Mucosa of stomach (tissue), 1 donor: ENCODE data around the gene ALKBH3.
A peak's percentile ranks its signal among the peaks of the same experiment; 100 is the strongest.

Source experiments
- H3K27me3 ChIP-seq: one replicate; pipeline ENCODE4 v1.7.0; 2013; ENCODE audit warnings: mild to moderate bottlenecking, low read length; ENCODE audit not compliant: control insufficient read depth, insufficient read depth
- H3K36me3 ChIP-seq: one replicate; pipeline ENCODE4 v1.7.0; 2013; ENCODE audit warnings: low read length; ENCODE audit not compliant: control insufficient read depth, insufficient read depth
- H3K4me1 ChIP-seq: one replicate; pipeline ENCODE4 v1.7.0; 2013; ENCODE audit warnings: mild to moderate bottlenecking, low read length; ENCODE audit not compliant: control insufficient read depth, insufficient read depth
- H3K4me3 ChIP-seq: one replicate; pipeline ENCODE4 v1.7.0; 2013; ENCODE audit warnings: low read length
- H3K9ac ChIP-seq: one replicate; pipeline ENCODE4 v1.7.0; 2013; ENCODE audit warnings: mild to moderate bottlenecking, low read length, moderate library complexity
- H3K9me3 ChIP-seq: one replicate; pipeline ENCODE4 v1.7.0; 2013; ENCODE audit warnings: mild to moderate bottlenecking, low read length, moderate library complexity; ENCODE audit not compliant: control insufficient read depth
- donor health status: Pancreatic carcinoma.

ALKBH3 gene

GRCh38 chr11:43861141-43861540 lies 19.5 kb upstream of the ALKBH3 start:
- H3K4me3 ChIP-seq, result no peak overlapping the region
- no peaks in the 10 kb centered on the region for H3K9me3 ChIP-seq
- no peak overlapping the region for H3K9ac ChIP-seq

GRCh38 chr11:43866520-43866919 lies 14.1 kb upstream of the ALKBH3 start:
- Histone ChIP-seq H3K9ac (no peak overlapping the region), H3K36me3 (no peaks in the 10 kb centered on the region), H3K27me3 (peaks cover 3% of the 10 kb centered on the region), H3K4me1 (no peaks in the 10 kb centered on the region), H3K9me3 (no peaks in the 10 kb centered on the region), H3K4me3 (no peak overlapping the region)

More at GRCh38 chr11:43861141-43861540, 19.5 kb upstream of the ALKBH3 start:
- H3K27me3 ChIP-seq, result no peaks in the 10 kb centered on the region
- no peaks in the 10 kb centered on the region for H3K4me1 ChIP-seq
- no peaks in the 10 kb centered on the region for H3K36me3 ChIP-seq

- Histone ChIP-seq H3K4me3 (no peak overlapping the region), H3K36me3 (no peaks in the 10 kb centered on the region), H3K27me3 (peaks cover 3% of the 10 kb centered on the region), H3K9ac (no peak overlapping the region), H3K9me3 (no peaks in the 10 kb centered on the region), H3K4me1 (no peaks in the 10 kb centered on the region)
These were observed 13.7 kb upstream of the ALKBH3 start for GRCh38 chr11:43866969-43867368.

- Histone ChIP-seq H3K36me3 (no peaks in the 10 kb centered on the region), H3K9me3 (no peaks in the 10 kb centered on the region), H3K9ac (no peak overlapping the region), H3K4me3 (no peak overlapping the region), H3K4me1 (no peaks in the 10 kb centered on the region), H3K27me3 (peaks cover 6% of the 10 kb centered on the region)
These were observed 11.6 kb upstream of the ALKBH3 start for GRCh38 chr11:43868852-43869567.

GRCh38 chr11:43871051-43871450 lies 9.6 kb upstream of the ALKBH3 start:
- no peak overlapping the region for H3K4me3 ChIP-seq
- H3K9ac ChIP-seq, result no peak overlapping the region
- H3K9me3 ChIP-seq, result no peaks in the 10 kb centered on the region
- H3K36me3 ChIP-seq, result no peaks in the 10 kb centered on the region
- peaks cover 10% of the 10 kb centered on the region for H3K27me3 ChIP-seq
- H3K4me1 ChIP-seq, result no peaks in the 10 kb centered on the region

- no peak overlapping the region for H3K9ac ChIP-seq
- H3K4me1 ChIP-seq, result no peaks in the 10 kb centered on the region
- H3K36me3 ChIP-seq, result no peaks in the 10 kb centered on the region
- H3K9me3 ChIP-seq, result no peaks in the 10 kb centered on the region
- H3K27me3 ChIP-seq, result peaks cover 11% of the 10 kb centered on the region
- no peak overlapping the region for H3K4me3 ChIP-seq
These were observed 7.6 kb upstream of the ALKBH3 start for GRCh38 chr11:43872995-43873394.

GRCh38 chr11:43874078-43874477 lies 6.6 kb upstream of the ALKBH3 start:
- Histone ChIP-seq H3K4me3 (no peak overlapping the region), H3K36me3 (no peaks in the 10 kb centered on the region), H3K9me3 (no peaks in the 10 kb centered on the region), H3K27me3 (peaks cover 21% of the 10 kb centered on the region), H3K4me1 (no peaks in the 10 kb centered on the region), H3K9ac (no peak overlapping the region)

GRCh38 chr11:43874738-43875137 lies 5.9 kb upstream of the ALKBH3 start:
- H3K27me3 ChIP-seq, result peaks cover 27% of the 10 kb centered on the region
- H3K4me3 ChIP-seq, result no peak overlapping the region
- H3K9me3 ChIP-seq, result no peaks in the 10 kb centered on the region
- no peaks in the 10 kb centered on the region for H3K36me3 ChIP-seq
- H3K4me1 ChIP-seq, result no peaks in the 10 kb centered on the region
- H3K9ac ChIP-seq, result no peak overlapping the region

- peaks cover 5% of the 10 kb centered on the region for H3K4me1 ChIP-seq
These were observed 617 bp upstream of the ALKBH3 start for GRCh38 chr11:43879789-43880639.

GRCh38 chr11:43892851-43893250 lies 12.2 kb downstream of the ALKBH3 start:
- peaks cover 12% of the 10 kb centered on the region for H3K36me3 ChIP-seq
- H3K9me3 ChIP-seq, result no peaks in the 10 kb centered on the region
- H3K9ac ChIP-seq, result no peak overlapping the region
- no peaks in the 10 kb centered on the region for H3K4me1 ChIP-seq
- no peaks in the 10 kb centered on the region for H3K27me3 ChIP-seq
- no peak overlapping the region for H3K4me3 ChIP-seq

More at GRCh38 chr11:43879789-43880639, 617 bp upstream of the ALKBH3 start:
- Histone ChIP-seq H3K36me3 (no peaks in the 10 kb centered on the region), H3K9me3 (no peaks in the 10 kb centered on the region), H3K27me3 (peaks cover 21% of the 10 kb centered on the region), H3K9ac (peak overlapping the region; percentile 84), H3K4me3 (peak overlapping the region; percentile 96)

- H3K9me3 ChIP-seq, result no peaks in the 10 kb centered on the region
- peaks cover 10% of the 10 kb centered on the region for H3K36me3 ChIP-seq
- H3K4me1 ChIP-seq, result no peaks in the 10 kb centered on the region
- H3K9ac ChIP-seq, result no peak overlapping the region
- H3K27me3 ChIP-seq, result no peaks in the 10 kb centered on the region
- H3K4me3 ChIP-seq, result no peak overlapping the region
These were observed 13.9 kb downstream of the ALKBH3 start for GRCh38 chr11:43894546-43894945.

GRCh38 chr11:43895601-43896000 lies 15.0 kb downstream of the ALKBH3 start:
- H3K4me1 ChIP-seq, result no peaks in the 10 kb centered on the region
- H3K9me3 ChIP-seq, result no peaks in the 10 kb centered on the region
- no peak overlapping the region for H3K9ac ChIP-seq
- H3K27me3 ChIP-seq, result no peaks in the 10 kb centered on the region
- no peak overlapping the region for H3K4me3 ChIP-seq
- peaks cover 7% of the 10 kb centered on the region for H3K36me3 ChIP-seq
